Activated CD8-positive, alpha-beta T cell treated with anti-CD3 and anti-CD28 coated beads, Interleukin-2, amount 10 ng/mL, durations not matched to agents 7 days and 5 days (primary cell): ENCODE measurements around the gene AKAP7. TPM values are rescaled to one million over a fixed set of nuclear protein-coding genes. Genes with fewer than 3 reads are reported as not detected.
A peak's percentile ranks its signal among the peaks of the same experiment; 100 is the strongest.
"Not testable (repeated sequence)": the region's sequence is repeated elsewhere in the genome, so short reads cannot be mapped to it uniquely, and the experiment has no call there.

Experiments used
- ATAC-seq: fragments of 150-1000 bp; cut with Tn5 transposase; one replicate; pipeline ENCODE4 v1.10.0; 2021; ENCODE audit warnings: moderate library complexity
- CTCF ChIA-PET: fragments of 350-600 bp; sonication (Branson Sonifier 250); formaldehyde crosslinking; loops from one replicate; lab custom pipeline; 2021; ENCODE audit warnings: antibody characterized with exemption; lab: Charles Lee
- POLR2A ChIA-PET: fragments of 350-600 bp; sonication (Branson Sonifier 250); formaldehyde crosslinking; loops from one replicate; lab custom pipeline; 2021; ENCODE audit warnings: antibody characterized with exemption; lab: Charles Lee
- DNase-seq: peaks from one replicate; pipeline ENCODE4 v3.0.0-alpha.2; 2020
- H3K27ac Mint-ChIP-seq: one replicate; pipeline ENCODE4 v1.8.0; 2021; ENCODE audit warnings: mild to moderate bottlenecking, mixed read lengths
- H3K27me3 Mint-ChIP-seq: one replicate; pipeline ENCODE4 v1.8.0; 2021; ENCODE audit warnings: low read depth, mixed read lengths
- H3K36me3 Mint-ChIP-seq: one replicate; pipeline ENCODE4 v1.8.0; 2021; ENCODE audit warnings: low read depth, mixed read lengths
- H3K4me1 Mint-ChIP-seq: one replicate; pipeline ENCODE4 v1.8.0; 2021; ENCODE audit warnings: low read depth, mixed read lengths
- H3K4me3 Mint-ChIP-seq: one replicate; pipeline ENCODE4 v1.8.0; 2021; ENCODE audit warnings: mild to moderate bottlenecking, mixed read lengths
- H3K9me3 Mint-ChIP-seq: one replicate; pipeline ENCODE4 v1.8.0; 2022; ENCODE audit warnings: mixed read lengths; ENCODE audit not compliant: insufficient read depth
- total RNA-seq, 2 experiments: library from RNA; stranded (reverse); gene quantifications; one replicate each; pipeline ENCODE4 v1.2.3, GENCODE V29; 2021

Gene AKAP7
- total RNA-seq = 1 to 10 TPM; 7.8 to 9.1 TPM

DNA sequence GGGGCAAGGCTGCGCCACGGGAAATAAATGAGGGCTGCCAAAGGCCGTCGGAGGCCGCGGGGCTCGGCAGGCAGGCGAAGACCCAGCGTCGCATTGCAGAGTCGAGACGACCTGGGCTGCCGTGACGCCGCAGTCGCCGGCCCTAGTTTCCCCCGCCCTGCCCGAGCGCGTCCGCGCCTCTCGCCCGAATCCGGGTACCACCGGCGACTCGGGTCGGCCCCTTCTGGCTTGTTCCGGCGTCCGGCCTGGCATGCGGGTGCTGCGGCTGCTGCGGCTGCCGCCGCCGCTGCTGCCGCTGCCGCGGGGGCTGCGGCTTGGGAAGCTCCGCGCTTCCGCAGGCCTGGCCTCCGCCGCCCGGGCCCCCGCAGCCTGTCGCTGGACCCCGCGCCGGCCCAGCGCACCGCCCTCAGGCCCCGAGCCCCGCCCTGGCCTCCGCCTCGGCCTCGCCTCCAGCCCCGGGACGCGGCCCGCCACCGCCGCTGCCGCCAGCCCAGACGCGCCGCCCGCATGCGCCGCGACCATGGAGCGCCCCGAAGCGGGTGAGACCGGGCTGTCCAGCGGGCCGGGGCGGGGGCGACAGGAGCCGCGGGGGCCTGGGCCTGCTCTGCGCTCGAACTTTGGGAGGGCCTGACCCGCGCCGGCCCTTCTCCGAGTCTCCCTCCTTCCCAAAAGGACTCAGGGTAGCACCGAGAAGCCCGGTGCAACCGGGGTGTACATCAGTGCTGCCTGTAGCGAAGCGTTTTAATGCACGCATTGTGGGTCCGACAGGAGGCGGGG is at the start of gene AKAP7:
AKAP7 (plus strand) TSS at position 224 of the 777 bp plus-strand sequence; CDS start at position 521, 297 bp downstream.
- Mint-ChIP-seq H3K9me3 (no peaks in the 10 kb centered on the region), H3K36me3 (peaks cover 7% of the 10 kb centered on the region), H3K27ac (peak within 1 kb of the TSS; percentile 93), H3K4me3 (peak within 1 kb of the TSS; percentile 82), H3K27me3 (peaks cover 7% of the 10 kb centered on the region), H3K4me1 (peaks cover 19% of the 10 kb centered on the region)
- ChIA-PET CTCF (no interaction called here), POLR2A (no interaction called here)
- ATAC-seq (peak; percentile 86), DNase-seq (peak; percentile 69)

- H3K27me3 Mint-ChIP-seq, ATAC-seq, H3K36me3 Mint-ChIP-seq, CTCF ChIA-PET, H3K27ac Mint-ChIP-seq, POLR2A ChIA-PET, DNase-seq, H3K9me3 Mint-ChIP-seq, H3K4me3 Mint-ChIP-seq, H3K4me1 Mint-ChIP-seq: not testable (repeated sequence)
These were observed 44.9 kb upstream of the AKAP7 start for GRCh38 chr6:131090339-131090738.

DNA sequence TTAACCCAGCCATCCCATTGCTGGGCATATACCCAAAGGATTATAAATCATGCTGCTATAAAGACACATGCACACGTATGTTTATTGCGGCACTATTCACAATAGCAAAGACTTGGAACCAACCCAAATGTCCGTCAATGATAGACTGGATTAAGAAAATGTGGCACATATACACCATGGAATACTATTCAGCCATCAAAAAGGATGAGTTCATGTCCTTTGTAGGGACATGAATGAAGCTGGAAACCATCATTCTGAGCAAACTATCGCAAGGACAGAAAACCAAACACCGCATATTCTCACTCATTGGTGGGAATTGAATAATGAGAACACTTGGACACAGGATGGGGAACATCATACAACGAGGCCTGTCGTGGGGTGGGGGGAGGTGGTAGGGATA is 43.3 kb upstream of the AKAP7 start:
- POLR2A ChIA-PET = not testable (repeated sequence)

DNA sequence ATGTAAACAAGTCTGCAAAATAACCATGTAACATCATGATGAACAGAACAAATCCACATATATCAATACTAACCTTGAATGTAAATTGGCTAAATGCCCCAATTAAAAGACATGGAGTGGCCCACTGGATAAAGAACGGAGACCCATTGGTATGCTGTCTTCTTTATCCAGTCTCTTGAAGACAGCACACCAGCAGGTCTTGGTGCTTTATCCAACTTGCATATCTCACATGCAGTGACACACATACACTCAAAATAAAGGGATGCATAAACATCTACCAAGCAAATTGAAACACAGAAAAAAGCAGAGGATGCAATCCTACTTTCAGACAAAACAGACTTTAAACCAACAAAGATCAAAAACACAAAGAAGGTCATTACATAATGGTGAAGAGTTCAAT is 41.9 kb upstream of the AKAP7 start:
- no peak for DNase-seq
- no peaks in the 10 kb centered on the region for H3K36me3 Mint-ChIP-seq
- no peak overlapping the region for H3K4me3 Mint-ChIP-seq
- no peak for ATAC-seq
- no peak overlapping the region for H3K27ac Mint-ChIP-seq
- H3K9me3 Mint-ChIP-seq = peaks cover 5% of the 10 kb centered on the region
- no peaks in the 10 kb centered on the region for H3K27me3 Mint-ChIP-seq
- ChIA-PET CTCF (no interaction called here), POLR2A (no interaction called here)
- H3K4me1 Mint-ChIP-seq = no peaks in the 10 kb centered on the region

More for the DNA sequence above, 43.3 kb upstream of the AKAP7 start:
- H3K27me3 Mint-ChIP-seq, ATAC-seq, H3K36me3 Mint-ChIP-seq, H3K27ac Mint-ChIP-seq, CTCF ChIA-PET, H3K4me3 Mint-ChIP-seq, H3K4me1 Mint-ChIP-seq, DNase-seq, H3K9me3 Mint-ChIP-seq: not testable (repeated sequence)

DNA sequence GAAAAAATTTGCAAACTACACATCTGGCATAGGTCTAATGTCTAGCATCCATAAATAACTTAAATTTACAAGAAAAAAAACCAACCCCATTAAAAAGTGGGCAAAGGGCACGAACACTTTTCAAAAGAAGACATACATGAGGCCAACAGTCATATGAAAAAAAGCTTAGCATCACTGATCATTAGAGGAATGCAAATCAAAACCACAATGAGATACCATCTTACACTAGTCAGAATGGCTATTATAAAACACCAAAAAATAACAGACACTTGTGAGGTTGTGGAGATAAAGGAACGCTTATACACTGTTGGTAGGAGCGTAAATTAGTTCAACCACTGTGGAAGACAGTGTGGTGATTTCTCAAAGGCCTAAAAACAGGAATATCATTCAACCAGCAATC is 38.5 kb upstream of the AKAP7 start:
- POLR2A ChIA-PET = no interaction called here
- ATAC-seq = no peak
- H3K27ac Mint-ChIP-seq = no peak overlapping the region

GRCh38 chr6:131101911-131102680 is 33.2 kb upstream of the AKAP7 start:
- ChIA-PET CTCF (no interaction called here), POLR2A (no interaction called here)
- Mint-ChIP-seq H3K36me3 (no peaks in the 10 kb centered on the region), H3K27me3 (peaks cover 2% of the 10 kb centered on the region), H3K9me3 (no peaks in the 10 kb centered on the region), H3K4me3 (no peak overlapping the region), H3K4me1 (no peaks in the 10 kb centered on the region), H3K27ac (no peak overlapping the region)
- ATAC-seq = no peak
- DNase-seq = no peak

More for the DNA sequence above, 38.5 kb upstream of the AKAP7 start:
- Mint-ChIP-seq H3K36me3 (no peaks in the 10 kb centered on the region), H3K4me1 (no peaks in the 10 kb centered on the region), H3K27me3 (no peaks in the 10 kb centered on the region), H3K4me3 (no peak overlapping the region), H3K9me3 (peaks cover 5% of the 10 kb centered on the region)
- no peak for DNase-seq
- CTCF ChIA-PET = no interaction called here

GRCh38 chr6:131103296-131103695 is 32.0 kb upstream of the AKAP7 start:
- ChIA-PET CTCF (no interaction called here), POLR2A (no interaction called here)
- Mint-ChIP-seq H3K36me3 (no peaks in the 10 kb centered on the region), H3K4me3 (no peak overlapping the region), H3K27ac (no peak overlapping the region), H3K9me3 (no peaks in the 10 kb centered on the region), H3K4me1 (no peaks in the 10 kb centered on the region), H3K27me3 (peaks cover 2% of the 10 kb centered on the region)
- no peak for ATAC-seq
- DNase-seq = no peak

GRCh38 chr6:131103901-131104300 is 31.4 kb upstream of the AKAP7 start:
- Mint-ChIP-seq H3K4me3 (no peak overlapping the region), H3K27ac (no peak overlapping the region), H3K4me1 (no peaks in the 10 kb centered on the region), H3K9me3 (no peaks in the 10 kb centered on the region), H3K27me3 (peaks cover 2% of the 10 kb centered on the region), H3K36me3 (no peaks in the 10 kb centered on the region)
- ChIA-PET CTCF (interaction anchor here (1.0 kb wide), 1 partner anchor 219 kb away, joined by 4 read pairs; no protein-coding TSS in a partner anchor), POLR2A (no interaction called here)
- ATAC-seq (no peak), DNase-seq (no peak)

GRCh38 chr6:131107151-131107550 is 28.1 kb upstream of the AKAP7 start:
- H3K9me3 Mint-ChIP-seq = no peaks in the 10 kb centered on the region
- no peak for ATAC-seq
- H3K36me3 Mint-ChIP-seq = no peaks in the 10 kb centered on the region
- H3K4me1 Mint-ChIP-seq = no peaks in the 10 kb centered on the region
- ChIA-PET CTCF (interaction anchor here (1.1 kb wide), 1 partner anchor 222 kb away, joined by 3 read pairs; no protein-coding TSS in a partner anchor), POLR2A (no interaction called here)
- peaks cover 2% of the 10 kb centered on the region for H3K27me3 Mint-ChIP-seq
- no peak overlapping the region for H3K4me3 Mint-ChIP-seq
- H3K27ac Mint-ChIP-seq = no peak overlapping the region
- no peak for DNase-seq

DNA sequence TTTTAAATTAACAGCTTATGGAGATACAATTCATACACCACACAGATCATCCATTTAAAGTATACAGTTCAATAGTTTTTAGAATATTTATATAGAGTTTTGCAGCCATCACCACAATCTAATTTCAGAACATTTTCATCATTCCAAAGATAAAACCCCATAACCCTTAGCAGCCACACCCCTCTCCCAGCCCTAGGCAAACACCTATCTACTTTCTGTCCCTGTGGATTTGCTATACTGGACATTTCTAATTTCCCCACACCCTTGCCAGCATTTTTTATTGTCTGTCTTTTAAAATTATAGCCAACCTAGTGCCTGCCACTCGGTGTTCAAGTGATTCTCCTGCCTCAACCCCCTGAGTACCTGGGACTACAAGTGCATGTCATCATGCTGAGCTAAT is 23.0 kb upstream of the AKAP7 start:
- Mint-ChIP-seq H3K36me3 (no peaks in the 10 kb centered on the region), H3K27ac (no peak overlapping the region), H3K9me3 (no peaks in the 10 kb centered on the region), H3K27me3 (no peaks in the 10 kb centered on the region), H3K4me3 (no peak overlapping the region), H3K4me1 (no peaks in the 10 kb centered on the region)
- no peak for DNase-seq
- CTCF ChIA-PET = interaction anchor here (1.7 kb wide), 1 partner anchor 421 kb away, joined by 5 read pairs; no protein-coding TSS in a partner anchor
- POLR2A ChIA-PET = no interaction called here
- ATAC-seq = no peak

GRCh38 chr6:131115651-131116050 is 19.6 kb upstream of the AKAP7 start:
- CTCF ChIA-PET = interaction anchor here (0.9 to 8.2 kb wide), 7 partner anchors 50 to 386 kb away, joined by 3 to 97 read pairs (median 4); no protein-coding TSS in a partner anchor

DNA sequence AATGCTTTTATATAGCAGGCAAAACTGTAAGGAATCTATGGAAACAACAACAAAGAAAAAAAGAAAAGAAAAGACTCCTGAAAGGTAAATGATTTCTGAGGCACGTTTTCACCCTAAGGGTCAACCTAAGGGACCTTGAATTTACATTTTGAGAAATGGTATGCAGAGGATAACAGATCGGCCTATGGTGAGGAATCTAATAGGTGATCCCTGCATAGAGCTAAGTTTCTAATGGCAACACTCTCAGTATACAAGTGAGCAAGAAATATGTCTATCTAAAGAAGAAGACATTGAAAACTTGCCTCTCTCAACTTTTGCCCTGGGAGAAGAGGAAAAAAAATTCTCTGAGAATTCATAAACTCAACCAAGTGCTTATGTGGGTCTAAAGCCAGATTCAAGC is 18.9 kb upstream of the AKAP7 start:
- no peak overlapping the region for H3K27ac Mint-ChIP-seq
- no peaks in the 10 kb centered on the region for H3K9me3 Mint-ChIP-seq
- no peak overlapping the region for H3K4me3 Mint-ChIP-seq
- DNase-seq (no peak), ATAC-seq (no peak)
- ChIA-PET CTCF (interaction anchor here (0.9 to 8.2 kb wide), 11 partner anchors 13 to 512 kb away, joined by 3 to 97 read pairs (median 4); partner anchors contain the start of gene MED23), POLR2A (no interaction called here)
- H3K27me3 Mint-ChIP-seq = no peaks in the 10 kb centered on the region
- H3K4me1 Mint-ChIP-seq = no peaks in the 10 kb centered on the region
- H3K36me3 Mint-ChIP-seq = no peaks in the 10 kb centered on the region

More at GRCh38 chr6:131115651-131116050, 19.6 kb upstream of the AKAP7 start:
- ATAC-seq = no peak
- no peak overlapping the region for H3K27ac Mint-ChIP-seq
- H3K4me3 Mint-ChIP-seq = no peak overlapping the region
- no peaks in the 10 kb centered on the region for H3K27me3 Mint-ChIP-seq
- H3K36me3 Mint-ChIP-seq = no peaks in the 10 kb centered on the region
- H3K9me3 Mint-ChIP-seq = no peaks in the 10 kb centered on the region
- POLR2A ChIA-PET = no interaction called here
- DNase-seq = no peak
- no peaks in the 10 kb centered on the region for H3K4me1 Mint-ChIP-seq
